GM23338 (cell line): ENCODE measurements around the gene ISCU. TPM values are rescaled to one million over a fixed set of nuclear protein-coding genes. Genes with fewer than 3 reads are reported as not detected.

Experiments
- ATAC-seq: fragments of 200-7000 bp; cut with Tn5 transposase; 3 replicates; pipeline ENCODE4 v1.9.1; 2020
- DNase-seq: peaks from one replicate; pipeline ENCODE4 v3.0.0-alpha.2; 2015; ENCODE audit warnings: low spot score
- H2AFZ ChIP-seq: fragments of 200-600 bp; sonication (generic); 2 replicates; pipeline ENCODE4 v1.8.0; 2016; ENCODE audit warnings: antibody characterized with exemption, mild to moderate bottlenecking, moderate library complexity
- H3F3A ChIP-seq: fragments of 200-600 bp; sonication (generic); replicated peaks from 2 replicates; pipeline ENCODE4 v1.8.0; 2017; ENCODE audit warnings: antibody characterized with exemption, mixed run types, low read depth
- H3K27ac ChIP-seq: fragments of 200-600 bp; sonication (generic); 2 replicates; pipeline ENCODE4 v1.6.1; 2016; ENCODE audit warnings: low read depth
- H3K27me3 ChIP-seq: fragments of 200-600 bp; sonication (generic); 2 replicates; pipeline ENCODE4 v1.8.0; 2016; ENCODE audit warnings: mild to moderate bottlenecking, mixed run types, moderate library complexity; ENCODE audit not compliant: insufficient read depth
- H3K36me3 ChIP-seq: fragments of 200-600 bp; sonication (generic); 2 replicates; pipeline ENCODE4 v1.8.0; 2016; ENCODE audit warnings: mild to moderate bottlenecking; ENCODE audit not compliant: insufficient read depth
- H3K4me1 ChIP-seq: fragments of 200-600 bp; sonication (generic); 2 replicates; pipeline ENCODE4 v1.8.0; 2016; ENCODE audit warnings: mild to moderate bottlenecking, moderate library complexity; ENCODE audit not compliant: insufficient read depth
- H3K4me2 ChIP-seq: fragments of 200-600 bp; sonication (generic); 2 replicates; pipeline ENCODE4 v1.7.1; 2017; ENCODE audit warnings: mixed run types
- H3K4me3 ChIP-seq: fragments of 200-600 bp; sonication (generic); 2 replicates; pipeline ENCODE4 v1.6.1; 2016; ENCODE audit warnings: mixed run types
- H3K79me2 ChIP-seq: fragments of 200-600 bp; sonication (generic); replicated peaks from 2 replicates; pipeline ENCODE4 v1.8.0; 2017; ENCODE audit warnings: mild to moderate bottlenecking; ENCODE audit not compliant: insufficient read depth
- H3K9me2 ChIP-seq: fragments of 200-600 bp; sonication (generic); 2 replicates; pipeline ENCODE4 v1.8.0; 2017; ENCODE audit not compliant: insufficient read depth
- H4K20me1 ChIP-seq: fragments of 200-600 bp; sonication (generic); replicated peaks from 2 replicates; pipeline ENCODE4 v1.8.0; 2017; ENCODE audit warnings: mild to moderate bottlenecking; ENCODE audit not compliant: insufficient read depth
- H3K27ac Mint-ChIP-seq: 2 replicates; pipeline ENCODE4 v1.8.0; 2020; ENCODE audit warnings: inconsistent platforms, mild to moderate bottlenecking, moderate library complexity, mixed read lengths
- H3K27me3 Mint-ChIP-seq: 3 replicates; pipeline ENCODE4 v1.8.0; 2022; ENCODE audit warnings: low read depth, mild to moderate bottlenecking, moderate library complexity, mixed read lengths, inconsistent platforms; ENCODE audit not compliant: insufficient read depth, poor library complexity
- H3K36me3 Mint-ChIP-seq: 3 replicates; pipeline ENCODE4 v1.8.0; 2021; ENCODE audit warnings: low read depth, mild to moderate bottlenecking, inconsistent platforms, moderate library complexity, mixed read lengths
- H3K4me1 Mint-ChIP-seq: 3 replicates; pipeline ENCODE4 v1.8.0; 2020; ENCODE audit warnings: mild to moderate bottlenecking, inconsistent platforms, mixed read lengths
- H3K4me3 Mint-ChIP-seq: 3 replicates; pipeline ENCODE4 v1.8.0; 2021; ENCODE audit warnings: moderate library complexity, mild to moderate bottlenecking, inconsistent platforms, mixed read lengths
- H3K9me3 Mint-ChIP-seq: 3 replicates; pipeline ENCODE4 v1.8.0; 2020; ENCODE audit warnings: moderate library complexity, mild to moderate bottlenecking, inconsistent platforms, mixed read lengths
- CTCF ChIP-seq, 2 experiments: fragments of 200-600 bp in 1 of 2; sonication (generic) in 1 of 2; conservative IDR thresholded peaks; 2 replicates each; pipeline versions ENCODE4 v1.5.1 to v1.6.1; 2016 to 2017; ENCODE audit warnings: antibody characterized with exemption in 2 of 2, low read depth in 2 of 2, mild to moderate bottlenecking in 2 of 2, moderate library complexity in 1 of 2
- EZH2 ChIP-seq: fragments of 200-600 bp; sonication (generic); IDR thresholded peaks from one replicate; pipeline ENCODE4 v1.8.0; 2017; ENCODE audit warnings: antibody characterized with exemption, mild to moderate bottlenecking, low read depth; ENCODE audit not compliant: unreplicated experiment
- JUNB ChIP-seq: IDR thresholded peaks from one replicate; pipeline ENCODE4 v1.6.1; 2016; ENCODE audit warnings: antibody characterized with exemption; ENCODE audit not compliant: unreplicated experiment
- NANOG ChIP-seq: IDR thresholded peaks from 2 replicates; pipeline ENCODE4 v1.6.1; 2016; ENCODE audit warnings: antibody characterized with exemption, borderline replicate concordance
- ZNF331 ChIP-seq: fragments of 250-450 bp; sonication (Bioruptor Pico); IDR thresholded peaks from 2 replicates; pipeline ENCODE4 v1.5.0; 2020; ENCODE audit warnings: low read depth, mild to moderate bottlenecking, moderate library complexity
- ZNF462 ChIP-seq: fragments of 250-450 bp; sonication (Bioruptor Pico); IDR thresholded peaks from 2 replicates; pipeline ENCODE4 v1.5.0; 2020; ENCODE audit warnings: mild to moderate bottlenecking, moderate library complexity
- polyA plus RNA-seq: library from polyadenylated mRNA; unstranded; fragments of >200 nt; fragmentation: Nextera tagmentation; extraction: Ambion mirVana; gene quantifications from 2 replicates; pipeline ENCODE4 v1.2.1, GENCODE V29; 2016
- total RNA-seq: library from RNA; depleted of rRNA; stranded (reverse); fragments of >200 nt; shearing (Covaris generic); gene quantifications from 2 replicates; pipeline ENCODE4 v1.2.3, GENCODE V29; 2014

The ISCU gene
- total and polyA plus RNA-seq, 2 experiments from 2014 or later: 123 to 129 TPM

DNA sequence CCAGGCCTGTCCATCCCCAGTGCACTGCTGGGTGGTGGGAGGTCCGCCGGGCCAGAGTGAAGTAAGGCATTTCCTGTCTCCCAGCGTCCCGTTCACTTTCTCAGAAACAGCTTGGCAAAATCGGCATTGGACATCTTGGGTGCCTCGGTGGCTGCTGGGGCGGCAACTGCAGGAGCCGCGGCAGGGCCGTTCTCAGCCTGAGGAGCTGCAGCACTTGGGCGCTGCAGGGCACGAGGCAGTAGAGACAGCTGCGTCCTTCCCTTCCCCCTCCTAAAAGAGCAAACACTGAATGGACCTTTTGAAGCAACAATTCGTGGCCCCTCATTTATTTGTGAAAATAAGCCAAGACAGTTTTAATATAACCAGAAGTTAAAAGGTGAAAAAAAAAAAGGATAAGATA lies 39.0 kb upstream of the ISCU start (continued):
- TF ChIP-seq ZNF462 (no peak), CTCF (conservative IDR thresholded peaks at IDR 0.05; ENCODE audit: low read depth in 2 of 2) (no peak), NANOG (no peak), EZH2 (no peak), JUNB (no peak), ZNF331 (CRISPR knock-in tag) (no peak)

DNA sequence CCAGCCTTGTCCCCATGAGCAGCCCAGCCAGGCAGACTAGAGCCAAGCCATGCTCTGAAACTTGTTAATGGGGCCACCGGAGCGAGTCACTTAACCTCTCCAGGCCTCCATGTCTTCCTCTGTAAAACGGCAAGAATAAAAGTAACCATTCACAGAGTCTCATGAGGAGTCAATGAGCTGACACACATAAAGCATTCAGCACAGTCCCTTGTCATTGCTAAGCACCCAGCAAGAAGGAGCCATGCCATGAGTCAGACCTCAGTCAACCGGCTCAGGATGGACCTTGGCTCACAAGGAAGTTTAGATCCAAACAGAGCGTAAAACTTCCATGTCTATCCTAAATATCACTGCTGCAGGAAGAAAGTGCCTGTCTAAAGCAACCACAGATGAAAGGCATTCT lies 36.7 kb upstream of the ISCU start:
- no peaks in the 10 kb centered on the region for H3K9me2 ChIP-seq
- no peak overlapping the region for H3K4me3 ChIP-seq
- H3K27me3 Mint-ChIP-seq: peaks cover 3% of the 10 kb centered on the region
- no peaks in the 10 kb centered on the region for H3K4me1 Mint-ChIP-seq
- H3K79me2 ChIP-seq: peaks cover 4% of the 10 kb centered on the region
- H3K4me1 ChIP-seq: no peaks in the 10 kb centered on the region
- DNase-seq (no peak), ATAC-seq (no peak)
- no peak overlapping the region for H3K4me3 Mint-ChIP-seq
- no peak overlapping the region for H3K4me2 ChIP-seq
- peaks cover 13% of the 10 kb centered on the region for H4K20me1 ChIP-seq
- no peak overlapping the region for H3K27ac Mint-ChIP-seq
- no peaks in the 10 kb centered on the region for H3K9me3 Mint-ChIP-seq
- H3F3A ChIP-seq: 0 out of 2 replicates have a peak, but pooled peaks cover 5% of the 10 kb centered on the region
- H2AFZ ChIP-seq: no peak overlapping the region
- TF ChIP-seq EZH2: no peak
- peaks cover 99% of the 10 kb centered on the region for H3K36me3 Mint-ChIP-seq
- H3K27me3 ChIP-seq: no peaks in the 10 kb centered on the region
- peaks cover 84% of the 10 kb centered on the region for H3K36me3 ChIP-seq
- H3K27ac ChIP-seq: no peak overlapping the region
